GM12801 (cell line): ENCODE results near the gene ATP13A2.

Experiments
- TF ChIP-seq, protein P1 (sequence below): IDR thresholded peaks from one replicate; pipeline ENCODE4 v1.5.1; 2011; ENCODE audit warnings: control low read depth; ENCODE audit not compliant: insufficient read length; ENCODE audit errors: extremely low read depth

ATP13A2 gene

DNA sequence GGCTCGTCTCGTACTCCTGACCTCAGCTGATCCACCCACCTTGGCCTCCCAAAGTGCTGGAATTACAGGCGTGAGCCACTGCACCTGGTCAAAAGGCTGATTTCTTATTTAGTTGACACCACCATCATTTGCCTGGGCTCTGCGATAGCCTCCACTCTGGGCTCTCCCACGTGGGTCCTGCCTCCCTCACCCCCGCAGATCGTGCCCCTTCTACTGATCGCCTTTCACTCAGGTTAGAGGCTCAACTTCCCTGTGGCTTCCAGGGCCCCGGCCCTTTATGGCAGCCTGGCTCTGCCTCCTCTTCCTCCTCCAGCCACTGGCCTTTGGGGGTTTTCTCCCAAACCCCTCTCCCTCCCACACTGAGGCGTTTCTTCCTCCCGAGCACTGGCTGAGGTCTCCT lies 28.8 kb downstream of the ATP13A2 start:
- TF ChIP-seq, protein P1, sequence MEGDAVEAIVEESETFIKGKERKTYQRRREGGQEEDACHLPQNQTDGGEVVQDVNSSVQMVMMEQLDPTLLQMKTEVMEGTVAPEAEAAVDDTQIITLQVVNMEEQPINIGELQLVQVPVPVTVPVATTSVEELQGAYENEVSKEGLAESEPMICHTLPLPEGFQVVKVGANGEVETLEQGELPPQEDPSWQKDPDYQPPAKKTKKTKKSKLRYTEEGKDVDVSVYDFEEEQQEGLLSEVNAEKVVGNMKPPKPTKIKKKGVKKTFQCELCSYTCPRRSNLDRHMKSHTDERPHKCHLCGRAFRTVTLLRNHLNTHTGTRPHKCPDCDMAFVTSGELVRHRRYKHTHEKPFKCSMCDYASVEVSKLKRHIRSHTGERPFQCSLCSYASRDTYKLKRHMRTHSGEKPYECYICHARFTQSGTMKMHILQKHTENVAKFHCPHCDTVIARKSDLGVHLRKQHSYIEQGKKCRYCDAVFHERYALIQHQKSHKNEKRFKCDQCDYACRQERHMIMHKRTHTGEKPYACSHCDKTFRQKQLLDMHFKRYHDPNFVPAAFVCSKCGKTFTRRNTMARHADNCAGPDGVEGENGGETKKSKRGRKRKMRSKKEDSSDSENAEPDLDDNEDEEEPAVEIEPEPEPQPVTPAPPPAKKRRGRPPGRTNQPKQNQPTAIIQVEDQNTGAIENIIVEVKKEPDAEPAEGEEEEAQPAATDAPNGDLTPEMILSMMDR = no peak

DNA sequence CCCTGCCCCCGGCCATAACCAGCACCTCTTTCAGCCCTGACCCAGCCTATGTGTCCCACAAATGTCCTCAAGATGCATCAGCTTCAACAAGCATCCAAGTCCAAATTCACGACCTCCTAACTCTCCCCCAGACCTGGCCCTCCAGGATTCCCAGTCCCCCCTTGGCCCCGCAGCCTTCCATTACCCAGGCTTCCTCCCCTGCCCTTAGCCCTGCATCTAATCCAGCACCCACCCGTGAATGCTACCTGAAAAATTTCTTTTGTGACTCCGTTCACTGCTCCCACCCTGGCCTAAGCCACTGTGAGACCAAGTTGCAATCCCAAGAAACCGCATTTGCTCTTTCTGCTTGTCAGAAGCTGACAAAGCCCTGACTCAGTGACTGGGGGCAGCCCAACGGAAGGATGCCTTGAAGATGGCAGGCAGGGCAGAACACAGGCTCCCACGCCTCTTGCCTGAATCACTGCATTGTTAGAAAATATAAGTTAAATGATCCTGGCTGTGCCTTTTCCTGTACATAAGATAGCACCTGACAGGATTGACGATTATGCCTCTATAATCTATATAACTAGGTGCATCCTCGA lies 30.4 kb downstream of the ATP13A2 start:
- TF ChIP-seq, protein P1 = no peak

DNA sequence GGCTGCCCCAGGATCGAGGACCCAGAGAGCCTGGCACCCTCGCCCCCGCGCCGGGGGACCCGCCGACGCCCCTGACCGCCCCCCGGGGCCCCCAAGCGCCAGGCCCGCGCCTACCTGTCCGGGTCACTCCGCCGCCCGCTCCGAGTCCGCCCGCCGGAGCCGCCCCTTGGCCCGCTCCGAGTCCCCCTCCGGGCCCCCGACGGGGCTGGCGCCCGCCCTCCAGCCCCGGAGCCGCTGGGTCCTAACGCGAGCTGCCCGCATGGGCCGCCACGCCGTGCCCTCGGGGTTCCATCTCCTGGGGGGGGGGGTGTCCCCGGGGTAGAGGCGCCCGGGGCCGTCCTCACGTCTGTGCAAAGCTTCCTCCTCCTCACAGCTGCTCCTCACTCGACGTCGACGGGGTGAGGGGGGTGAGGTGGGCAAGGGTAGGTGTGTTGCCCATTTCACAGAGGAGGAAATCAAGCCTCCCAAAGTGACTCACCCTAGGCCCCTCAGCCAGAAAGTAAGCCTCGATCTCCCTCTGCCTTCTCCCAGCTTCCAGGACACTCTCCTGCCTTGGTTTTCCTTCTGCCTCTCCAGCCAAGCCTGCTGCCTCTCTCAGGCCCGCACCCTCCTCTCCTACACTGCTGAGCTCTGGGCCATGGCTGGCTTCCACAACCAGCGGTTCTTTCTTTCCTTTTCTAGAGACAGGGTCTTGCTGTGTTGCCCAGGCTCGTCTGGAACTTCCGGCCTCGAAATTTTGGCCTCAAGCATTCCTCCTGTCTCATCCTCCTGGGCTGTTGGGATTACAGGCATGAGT lies 31.1 kb downstream of the ATP13A2 start, which contains the start of gene MFAP2:
Gene MFAP2, minus strand, starts transcription at position 148 of the 796 bp plus-strand sequence. CDS start 2,347 bp downstream, outside the sequence.
- TF ChIP-seq, protein P1 = no peak

DNA sequence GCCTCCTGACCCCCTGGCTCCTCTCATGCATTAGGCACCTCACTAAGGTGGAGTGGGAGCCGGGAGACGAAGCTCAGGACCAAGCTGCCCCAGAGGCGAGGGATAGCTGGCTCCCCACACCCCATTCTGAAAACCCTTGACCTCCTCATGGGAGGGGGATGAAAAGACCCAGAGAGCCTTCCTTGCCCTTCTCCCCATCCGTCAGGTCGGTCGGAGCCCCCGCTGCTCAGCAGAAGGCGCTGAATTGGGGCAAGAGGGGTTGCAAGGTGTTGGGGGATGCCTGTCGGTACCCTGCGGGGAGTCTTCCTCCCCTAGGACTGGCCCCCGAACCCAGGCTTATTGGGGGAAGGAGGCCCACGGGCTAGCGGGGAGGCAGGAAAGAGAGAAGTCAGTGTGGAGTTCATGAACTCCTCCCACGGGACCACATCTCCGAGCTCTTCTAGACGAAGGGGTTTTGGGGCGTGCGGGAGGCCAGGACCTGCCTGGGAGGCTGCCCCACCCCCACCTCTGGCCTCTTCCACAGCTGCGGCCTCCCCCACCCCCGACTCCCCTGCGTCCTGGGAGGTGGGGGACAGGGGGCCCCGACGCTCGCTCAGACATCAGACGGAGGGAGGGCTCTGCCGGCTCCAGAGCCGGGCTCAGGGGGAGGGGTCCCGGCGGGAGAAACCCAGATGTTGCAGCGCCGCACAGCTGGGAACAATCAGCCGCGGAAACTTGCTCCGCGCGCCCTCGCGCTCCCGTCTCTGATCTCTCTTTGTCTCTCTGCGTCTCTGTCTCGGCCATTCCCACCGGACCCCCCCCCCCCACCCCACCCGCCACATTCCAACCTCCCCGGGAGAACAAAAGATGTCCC lies 32.0 kb downstream of the ATP13A2 start:
- TF ChIP-seq, protein P1 = no peak

DNA sequence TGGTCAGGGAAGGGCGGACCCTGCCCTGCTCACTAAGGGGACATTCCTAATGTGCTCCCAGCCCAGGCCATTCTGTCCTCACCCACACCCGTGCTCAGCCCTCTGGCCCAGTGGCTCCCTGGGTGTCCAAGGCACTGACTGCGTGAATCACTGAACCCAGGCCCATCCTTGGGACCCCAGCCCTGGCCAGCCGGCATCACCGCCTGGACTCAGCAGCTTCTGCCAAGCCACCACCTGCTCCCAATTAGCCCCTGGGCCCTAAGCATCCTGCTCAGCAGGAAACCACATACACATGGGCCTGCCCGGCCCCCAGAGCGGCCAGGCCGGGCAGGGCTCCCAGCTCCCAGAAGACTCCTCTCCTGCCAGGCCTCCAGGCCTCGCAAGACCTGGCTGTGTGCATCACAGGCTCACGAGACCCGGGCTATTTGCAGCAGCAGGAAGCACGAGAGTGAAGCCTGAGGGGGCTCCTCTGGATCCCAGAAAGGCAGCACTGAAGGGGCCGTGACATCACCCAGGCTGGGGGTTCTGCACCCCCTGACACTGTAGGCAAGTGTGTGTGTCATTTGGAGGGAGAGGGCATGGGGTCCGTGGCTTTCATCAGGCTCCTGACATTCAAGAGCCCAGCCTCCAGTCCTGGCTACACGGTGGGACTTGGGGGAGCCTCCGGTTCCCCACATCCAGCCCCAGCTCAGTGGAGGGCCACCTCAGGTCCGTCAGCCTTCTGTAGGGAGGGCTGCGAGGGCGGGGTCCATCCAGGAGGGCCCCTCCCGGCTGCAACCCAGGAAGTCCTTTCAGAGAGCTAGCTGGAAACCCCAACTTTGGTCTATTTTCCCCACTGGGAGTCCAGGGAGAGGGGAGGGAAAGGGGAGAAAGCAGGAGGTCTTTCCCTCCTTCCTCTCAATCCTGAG lies 32.9 kb downstream of the ATP13A2 start:
- TF ChIP-seq, protein P1 = no peak

DNA sequence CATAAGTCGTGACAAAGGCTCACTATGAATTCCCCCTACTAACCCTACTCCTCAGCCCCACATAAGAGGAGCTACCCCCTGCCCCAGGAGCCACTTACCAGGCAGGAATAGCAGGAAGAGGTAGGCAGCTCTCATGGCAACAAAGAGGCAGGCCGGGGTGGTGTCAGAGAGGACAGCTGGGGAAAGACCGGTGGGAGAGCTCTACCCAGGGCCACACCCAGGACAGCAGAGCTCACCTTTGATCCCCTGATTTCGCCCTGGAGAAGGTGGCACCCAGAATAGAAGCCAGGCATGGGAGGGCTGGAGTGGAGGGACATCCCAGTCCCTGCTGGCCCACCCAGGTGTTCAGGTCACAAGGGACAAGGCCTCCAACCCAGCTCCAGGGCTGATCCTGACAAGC lies 33.6 kb downstream of the ATP13A2 start:
- TF ChIP-seq, protein P1 = no peak
